ENCODE measurements around the gene PCDHGC4.

PCDHGC4 gene

DNA sequence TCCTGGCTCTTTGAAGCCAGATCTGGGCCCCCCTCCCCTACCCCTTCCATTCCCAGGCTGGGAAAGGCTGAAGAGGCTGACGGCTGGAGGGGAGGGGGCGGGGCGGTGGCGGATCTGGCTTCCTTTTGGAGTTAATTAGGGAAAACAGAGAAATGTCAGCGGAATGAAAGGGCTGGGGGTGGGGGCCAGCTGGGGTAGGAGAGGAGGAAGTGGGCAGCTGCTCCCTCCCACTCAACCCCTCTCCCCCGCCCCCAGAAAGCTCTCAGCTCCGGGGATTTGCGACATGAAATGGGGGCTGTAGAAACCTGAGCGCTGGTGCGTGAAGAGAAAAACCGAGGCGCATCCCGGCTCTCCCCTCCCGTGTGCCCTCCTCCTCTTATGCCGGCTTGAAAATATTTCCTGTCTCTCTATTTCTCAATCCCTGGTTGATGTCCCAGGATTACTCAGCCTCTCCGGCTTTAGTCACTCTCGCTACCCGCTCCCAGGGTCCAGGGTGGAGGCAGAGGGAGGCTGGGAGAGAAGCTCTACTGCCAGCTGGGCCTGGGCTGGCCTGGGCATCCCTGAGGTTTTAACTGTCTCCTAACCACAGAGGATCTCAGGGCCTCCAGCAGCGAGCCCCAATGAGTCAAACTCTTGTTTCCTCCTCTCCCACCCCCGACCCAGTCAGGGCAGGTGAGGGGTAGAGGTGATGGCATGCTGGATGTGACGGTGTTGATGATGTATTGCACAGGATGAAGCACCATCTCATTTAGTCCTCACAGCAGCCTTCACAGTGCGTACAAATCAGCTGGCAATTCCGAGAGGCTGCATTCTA, 24.2 kb downstream of the PCDHGC4 start:
- DNase-seq = peak in 19 of 42 donors; percentile 34 to 86 (median 47)
- intact Hi-C loops (cut with DNase I) = no loop called here

DNA sequence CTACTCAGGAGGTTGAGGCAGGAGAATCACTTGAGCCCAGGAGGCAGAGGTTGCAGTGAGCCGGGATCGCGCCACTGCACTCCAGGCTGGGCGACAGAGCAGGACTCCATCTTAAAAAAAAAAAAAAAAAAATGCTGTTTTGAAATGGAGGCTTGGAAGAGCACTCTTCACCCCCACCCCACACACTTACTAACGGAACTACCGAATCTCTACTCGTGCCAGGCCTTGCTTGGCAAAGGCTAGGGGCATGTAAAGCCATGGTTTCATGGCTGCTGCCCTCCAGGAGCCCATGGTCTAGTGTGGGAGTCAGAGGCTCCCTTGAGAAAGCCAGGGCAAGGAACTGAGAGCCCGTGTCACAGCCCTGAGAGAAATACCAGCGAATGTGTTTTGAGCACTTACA, 25.3 kb downstream of the PCDHGC4 start:
- DNase-seq = peak in 1 of 42 donors; percentile 9
- intact Hi-C loops (cut with DNase I) = loop anchor here (5.0 kb wide), 1 partner anchor 33 kb away; the partner anchor contains the start of gene PCDHGC3

DNA sequence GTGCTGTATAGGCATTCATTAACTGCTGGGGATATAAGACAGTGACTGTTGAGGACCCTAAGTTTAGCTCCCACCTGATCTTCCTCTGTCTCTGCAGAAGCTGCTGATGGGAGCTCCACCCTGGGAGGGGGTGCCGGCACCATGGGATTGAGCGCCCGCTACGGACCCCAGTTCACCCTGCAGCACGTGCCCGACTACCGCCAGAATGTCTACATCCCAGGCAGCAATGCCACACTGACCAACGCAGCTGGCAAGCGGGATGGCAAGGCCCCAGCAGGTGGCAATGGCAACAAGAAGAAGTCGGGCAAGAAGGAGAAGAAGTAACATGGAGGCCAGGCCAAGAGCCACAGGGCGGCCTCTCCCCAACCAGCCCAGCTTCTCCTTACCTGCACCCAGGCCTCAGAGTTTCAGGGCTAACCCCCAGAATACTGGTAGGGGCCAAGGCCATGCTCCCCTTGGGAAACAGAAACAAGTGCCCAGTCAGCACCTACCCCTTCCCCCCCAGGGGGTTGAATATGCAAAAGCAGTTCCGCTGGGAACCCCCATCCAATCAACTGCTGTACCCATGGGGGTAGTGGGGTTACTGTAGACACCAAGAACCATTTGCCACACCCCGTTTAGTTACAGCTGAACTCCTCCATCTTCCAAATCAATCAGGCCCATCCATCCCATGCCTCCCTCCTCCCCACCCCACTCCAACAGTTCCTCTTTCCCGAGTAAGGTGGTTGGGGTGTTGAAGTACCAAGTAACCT, 26.2 kb downstream of the PCDHGC4 start:
- peak in 2 of 42 donors; percentile 8 to 29 for DNase-seq
- intact Hi-C loops (cut with DNase I) = loop anchor here (5.0 kb wide), 1 partner anchor 34 kb away; the partner anchor contains the start of gene PCDHGC3

DNA sequence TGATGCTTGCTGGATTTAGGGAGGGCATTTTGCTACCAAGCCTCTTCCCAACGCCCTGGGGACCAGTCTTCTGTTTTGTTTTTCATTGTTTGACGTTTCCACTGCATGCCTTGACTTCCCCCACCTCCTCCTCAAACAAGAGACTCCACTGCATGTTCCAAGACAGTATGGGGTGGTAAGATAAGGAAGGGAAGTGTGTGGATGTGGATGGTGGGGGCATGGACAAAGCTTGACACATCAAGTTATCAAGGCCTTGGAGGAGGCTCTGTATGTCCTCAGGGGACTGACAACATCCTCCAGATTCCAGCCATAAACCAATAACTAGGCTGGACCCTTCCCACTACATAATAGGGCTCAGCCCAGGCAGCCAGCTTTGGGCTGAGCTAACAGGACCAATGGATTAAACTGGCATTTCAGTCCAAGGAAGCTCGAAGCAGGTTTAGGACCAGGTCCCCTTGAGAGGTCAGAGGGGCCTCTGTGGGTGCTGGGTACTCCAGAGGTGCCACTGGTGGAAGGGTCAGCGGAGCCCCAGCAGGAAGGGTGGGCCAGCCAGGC, 27.0 kb downstream of the PCDHGC4 start:
- no peak for DNase-seq
- intact Hi-C loops (cut with DNase I) = loop anchor here (5.0 kb wide), 1 partner anchor 35 kb away; the partner anchor contains the start of gene PCDHGC3

- peak; percentile 69 to 93 (median 85) for DNase-seq
- intact Hi-C loops (cut with DNase I) = loop anchor here (5.0 kb wide), 1 partner anchor 35 kb away; the partner anchor contains the start of gene PCDHGC3
Observed at GRCh38 chr5:141512390-141512910, 27.6 kb downstream of the PCDHGC4 start.

GRCh38 chr5:141512911-141513626, 28.2 kb downstream of the PCDHGC4 start:
- intact Hi-C loops (cut with DNase I) = loop anchor here (5.0 kb wide), 1 partner anchor 36 kb away; the partner anchor contains the start of gene PCDHGC3
- DNase-seq = peak in 33 of 42 donors; percentile 38 to 76 (median 60)

- intact Hi-C loops (cut with DNase I) = loop anchor here (5.0 kb wide), 1 partner anchor 36 kb away; the partner anchor contains the start of gene PCDHGC3
- peak; percentile 64 to 96 (median 85) for DNase-seq
Observed at GRCh38 chr5:141513627-141514329, 28.9 kb downstream of the PCDHGC4 start.

DNA sequence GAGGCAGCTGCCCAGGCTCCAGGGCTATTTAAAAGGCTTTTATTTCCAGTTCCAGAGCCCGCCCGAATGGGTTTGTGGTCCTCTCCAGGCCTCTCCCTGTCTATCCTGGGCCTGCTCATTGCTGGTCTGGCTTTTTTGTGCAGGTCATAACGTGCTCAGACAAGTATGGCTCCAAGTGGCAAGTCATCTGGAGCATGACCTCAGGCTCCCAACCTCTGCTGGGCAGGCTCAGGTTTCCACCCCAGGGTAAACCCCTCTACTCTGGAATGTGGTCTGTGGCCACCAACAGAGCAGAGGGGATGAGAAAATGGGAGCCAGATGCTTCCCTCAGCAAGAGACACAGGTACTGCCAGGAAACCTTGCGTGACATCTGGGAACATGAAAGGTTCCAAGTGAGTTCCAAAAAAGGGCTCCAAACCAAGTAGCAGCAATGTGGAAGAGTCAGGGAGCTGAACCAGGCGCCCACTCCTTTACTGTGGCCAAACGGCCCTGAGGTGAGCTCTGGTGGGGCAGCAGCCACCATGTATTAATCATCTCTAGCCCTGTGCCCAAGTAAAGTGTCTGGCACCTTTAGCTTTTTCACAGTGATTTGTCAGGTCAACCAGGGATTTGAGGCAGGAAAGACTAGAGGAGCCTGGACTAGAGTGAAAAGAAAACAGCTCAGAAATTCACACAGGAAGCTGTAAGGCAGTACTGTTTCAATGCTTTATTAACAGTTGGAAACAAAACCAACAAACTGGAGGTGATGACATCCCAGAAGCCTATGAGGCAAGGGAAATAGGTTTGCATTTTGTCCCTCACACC, 29.7 kb downstream of the PCDHGC4 start:
- intact Hi-C loops (cut with DNase I) = loop anchor here (5.0 kb wide), 1 partner anchor 37 kb away; the partner anchor contains the start of gene PCDHGC3
- DNase-seq = no peak

DNA sequence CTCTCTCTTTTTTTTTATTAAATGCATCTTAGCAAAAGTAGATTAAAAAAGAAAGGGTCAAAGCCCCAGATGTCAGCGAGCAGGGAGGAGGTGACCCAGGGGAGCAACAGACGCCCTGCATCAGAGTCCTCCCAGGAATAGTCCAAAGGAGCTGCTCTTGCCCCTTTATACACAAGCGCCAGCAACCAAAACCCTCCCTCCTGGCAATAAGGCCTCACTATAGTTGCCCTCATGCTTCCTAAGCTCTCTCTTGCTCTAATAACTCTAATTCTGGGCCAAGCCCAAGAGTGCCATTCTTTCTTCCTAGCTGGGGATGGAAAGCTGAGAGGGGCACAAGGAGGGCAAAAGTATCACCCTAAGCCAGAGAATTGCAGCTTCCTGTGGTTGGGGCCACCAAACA, 30.3 kb downstream of the PCDHGC4 start:
- intact Hi-C loops (cut with DNase I) = no loop called here

DNA sequence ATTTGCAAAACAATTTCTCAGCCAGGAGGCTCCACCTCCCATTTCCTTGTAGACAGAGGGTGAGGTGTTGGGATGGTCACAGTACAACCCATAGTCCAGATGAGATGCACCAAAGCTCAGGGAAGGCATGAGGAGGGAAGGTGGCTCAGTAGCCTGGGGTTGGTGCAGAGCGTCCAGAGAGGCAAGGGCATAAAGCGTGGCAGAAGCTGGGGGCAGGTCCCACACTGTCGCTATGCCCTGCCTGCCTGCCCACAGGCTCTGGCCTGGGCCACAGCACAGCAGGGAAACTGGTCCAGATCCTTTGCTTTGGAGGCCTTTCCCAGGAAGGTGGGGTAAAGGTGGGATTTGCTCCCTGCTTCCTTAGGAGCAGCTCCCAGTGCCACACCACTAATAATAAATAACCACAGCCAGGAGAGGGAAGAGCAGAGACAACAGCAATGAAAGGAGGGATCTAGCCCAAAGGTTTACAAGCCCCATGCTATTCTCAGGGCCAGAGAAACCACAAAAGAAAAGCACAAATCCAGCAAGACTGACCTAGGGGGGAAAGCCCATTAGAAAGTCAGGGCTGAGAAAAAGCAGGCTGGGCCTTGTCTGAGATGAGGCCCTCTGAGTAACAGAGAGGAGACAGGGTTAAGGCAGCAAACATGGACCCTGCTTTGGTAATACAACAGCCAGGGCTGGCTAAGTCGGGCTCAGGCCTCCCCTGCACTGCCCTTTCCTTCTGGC, 31.3 kb downstream of the PCDHGC4 start:
- intact Hi-C loops (cut with DNase I) = no loop called here
- DNase-seq = no peak

More for the DNA sequence above, 30.3 kb downstream of the PCDHGC4 start:
- no peak for DNase-seq

GRCh38 chr5:141516672-141517025, 31.8 kb downstream of the PCDHGC4 start:
- DNase-seq = no peak
- intact Hi-C loops (cut with DNase I) = no loop called here

GRCh38 chr5:141517312-141517711, 32.5 kb downstream of the PCDHGC4 start:
- intact Hi-C loops (cut with DNase I) = no loop called here

GRCh38 chr5:141517880-141518617, 33.2 kb downstream of the PCDHGC4 start:
- no peak for DNase-seq
- intact Hi-C loops (cut with DNase I) = no loop called here

More at GRCh38 chr5:141517312-141517711, 32.5 kb downstream of the PCDHGC4 start:
- DNase-seq = no peak

DNA sequence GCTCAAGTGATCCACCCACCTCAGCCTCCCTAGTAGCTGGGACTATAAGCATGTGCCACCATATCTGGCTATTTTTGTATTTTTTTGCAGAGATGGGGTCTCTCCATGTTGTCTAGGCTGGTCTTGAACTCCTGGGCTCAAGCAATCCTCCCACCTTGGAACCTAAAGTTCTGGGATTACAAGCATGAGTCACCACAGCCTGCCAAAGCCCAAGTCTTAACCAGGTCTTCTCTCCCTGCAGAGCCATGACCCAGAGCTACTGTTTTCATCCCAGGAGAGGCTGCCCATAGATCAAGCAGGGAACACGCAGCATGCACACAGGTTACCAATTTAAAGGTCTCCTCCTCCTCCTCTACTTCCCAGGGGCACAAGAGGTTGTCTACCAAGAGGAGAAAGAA, 33.8 kb downstream of the PCDHGC4 start:
- intact Hi-C loops (cut with DNase I) = no loop called here
- peak in 2 of 42 donors; percentile 34 for DNase-seq
